GM08714 (cell line): ENCODE results near the gene HIPK1.

ENCODE experiments used
- H3K4me3 ChIP-seq: fragments of 200-500 bp; sonication (Bioruptor generic); 2 replicates; pipeline ENCODE4 v1.5.1; 2014; ENCODE audit warnings: mild to moderate bottlenecking, low read length, inconsistent platforms
- ZNF274 ChIP-seq: IDR thresholded peaks from 2 replicates; pipeline ENCODE4 v1.6.1; 2012; ENCODE audit warnings: mild to moderate bottlenecking, low read depth, low read length

Gene HIPK1

DNA sequence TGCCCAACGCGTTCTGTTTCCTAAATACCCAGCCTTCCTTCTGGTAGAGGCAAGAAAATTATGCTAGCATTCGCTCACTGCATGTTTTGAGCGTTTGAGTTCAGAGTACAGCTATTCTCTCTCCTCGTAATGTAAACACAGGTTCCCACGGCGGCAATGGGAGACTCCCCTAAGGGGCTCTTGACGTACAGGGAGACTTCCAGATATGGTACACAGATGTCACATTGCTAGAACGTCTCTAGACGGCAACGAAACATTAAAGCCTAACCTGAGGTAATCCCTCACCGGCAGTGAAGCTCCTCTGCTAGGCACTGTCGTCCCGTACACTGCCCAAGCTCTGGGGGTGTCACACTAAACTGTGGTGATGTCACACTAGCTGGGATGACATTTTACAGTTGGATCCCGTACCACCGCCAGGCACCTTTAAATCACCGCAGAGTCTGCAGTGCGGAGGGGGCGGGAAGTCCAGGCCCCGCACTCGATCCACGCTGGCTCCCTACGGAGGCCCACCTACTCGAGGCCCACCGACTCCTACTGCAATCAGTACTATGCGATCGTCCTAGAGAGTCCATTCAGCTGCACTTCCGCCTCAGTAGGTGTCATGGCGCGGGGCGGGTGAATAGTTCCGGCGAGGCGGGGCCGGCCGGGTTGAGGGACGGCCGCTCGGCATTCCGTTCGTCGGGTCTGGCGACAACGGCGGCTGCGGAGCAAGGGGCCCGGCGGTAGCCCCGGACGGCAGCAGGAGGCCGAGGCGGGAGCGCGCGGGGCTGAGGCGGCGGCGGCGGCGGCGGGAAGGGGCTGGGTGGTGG lies at the start of gene HIPK1:
Gene HIPK1 (plus strand): TSS at position 384 of the 809 bp plus-strand sequence.
- peak within 1 kb of the TSS; percentile 100 for H3K4me3 ChIP-seq
- no peak for TF ChIP-seq ZNF274

GRCh38 chr1:113879739-113880038 lies 49.4 kb upstream of the HIPK1 start:
- no peak overlapping the region for H3K4me3 ChIP-seq
- TF ChIP-seq ZNF274 = no peak

DNA sequence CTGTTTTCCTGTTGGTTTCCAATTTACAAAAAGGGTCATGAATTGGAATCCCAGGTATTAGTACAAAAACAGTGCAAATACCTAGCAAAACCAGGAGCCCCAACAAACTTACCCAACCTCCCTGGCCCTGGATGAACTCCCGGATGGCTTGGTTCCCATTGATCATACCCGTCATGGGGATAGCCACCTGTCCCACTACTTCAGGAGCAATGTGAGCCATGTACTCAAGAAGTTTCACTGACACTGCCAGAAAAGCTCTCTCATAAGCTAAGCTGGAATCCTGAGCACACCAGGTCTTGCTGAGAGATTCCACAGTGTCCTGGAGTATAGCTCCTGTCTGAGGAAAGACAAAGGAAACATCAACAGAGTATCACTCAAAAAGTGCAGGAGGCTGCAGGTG lies 47.5 kb upstream of the HIPK1 start:
- H3K4me3 ChIP-seq = no peak overlapping the region

GRCh38 chr1:113886417-113887401 lies 42.4 kb upstream of the HIPK1 start:
- no peak overlapping the region for H3K4me3 ChIP-seq
- TF ChIP-seq ZNF274 = no peak

More for the DNA sequence above, 47.5 kb upstream of the HIPK1 start:
- no peak for TF ChIP-seq ZNF274

DNA sequence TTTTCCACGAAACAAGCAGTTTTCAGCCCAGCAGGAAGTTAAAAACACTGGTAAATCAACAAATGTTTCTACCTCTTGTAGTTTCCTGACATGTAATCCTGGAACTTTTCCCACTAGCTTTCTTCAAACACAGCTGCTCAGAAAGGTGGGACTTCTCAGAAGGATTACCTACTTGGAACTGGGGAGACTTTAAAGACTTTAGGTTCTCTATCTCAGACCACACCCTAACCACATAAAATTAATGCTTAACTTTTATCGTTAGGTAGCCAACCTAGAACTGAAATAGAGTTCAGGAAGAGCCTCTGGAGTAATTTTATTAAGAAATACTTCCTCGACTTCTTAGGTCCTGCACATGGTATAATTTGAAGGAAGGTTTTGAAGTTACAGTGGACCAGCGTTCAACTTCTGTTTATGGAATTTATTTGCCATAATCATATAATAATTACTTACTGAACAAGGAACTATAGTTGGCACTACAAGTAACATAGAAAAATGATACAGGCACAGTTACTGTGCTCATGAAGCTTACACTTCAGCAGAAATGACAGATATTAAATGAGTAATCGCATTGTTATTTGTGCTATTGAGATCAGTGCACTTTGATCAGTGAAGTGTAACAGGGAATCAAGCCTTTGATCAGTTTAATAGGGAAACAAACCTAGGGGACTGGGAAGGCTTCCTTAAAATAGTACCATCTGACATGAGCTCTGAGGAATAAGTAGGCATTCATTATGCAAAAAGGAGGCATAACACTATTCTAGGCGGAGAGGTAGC lies 41.5 kb upstream of the HIPK1 start, which contains the start of gene BCL2L15:
Gene BCL2L15 (minus strand): TSS at position 180 of the 774 bp plus-strand sequence. CDS start 206 bp downstream, outside the sequence.
- H3K4me3 ChIP-seq = no peak within 1 kb of the TSS
- TF ChIP-seq ZNF274 = no peak

DNA sequence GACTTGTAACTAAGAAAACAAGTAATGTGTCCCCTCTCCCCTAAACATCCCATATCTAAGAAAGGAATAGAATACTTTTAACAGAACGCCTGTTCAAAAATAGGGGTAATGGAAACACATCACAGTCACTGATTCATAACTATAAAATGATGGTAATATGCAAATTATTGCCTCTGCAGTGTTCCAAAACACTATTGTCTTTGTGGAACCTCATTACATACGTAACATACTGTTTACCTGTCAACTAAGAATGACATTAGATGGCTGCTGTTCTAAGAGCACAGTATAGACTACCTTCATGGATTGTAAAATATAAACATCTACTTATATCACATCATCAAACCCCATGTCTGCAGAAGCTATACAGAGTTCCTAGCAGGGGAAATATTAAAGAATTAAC lies 38.3 kb upstream of the HIPK1 start:
- TF ChIP-seq ZNF274 = no peak
- H3K4me3 ChIP-seq = no peak overlapping the region

DNA sequence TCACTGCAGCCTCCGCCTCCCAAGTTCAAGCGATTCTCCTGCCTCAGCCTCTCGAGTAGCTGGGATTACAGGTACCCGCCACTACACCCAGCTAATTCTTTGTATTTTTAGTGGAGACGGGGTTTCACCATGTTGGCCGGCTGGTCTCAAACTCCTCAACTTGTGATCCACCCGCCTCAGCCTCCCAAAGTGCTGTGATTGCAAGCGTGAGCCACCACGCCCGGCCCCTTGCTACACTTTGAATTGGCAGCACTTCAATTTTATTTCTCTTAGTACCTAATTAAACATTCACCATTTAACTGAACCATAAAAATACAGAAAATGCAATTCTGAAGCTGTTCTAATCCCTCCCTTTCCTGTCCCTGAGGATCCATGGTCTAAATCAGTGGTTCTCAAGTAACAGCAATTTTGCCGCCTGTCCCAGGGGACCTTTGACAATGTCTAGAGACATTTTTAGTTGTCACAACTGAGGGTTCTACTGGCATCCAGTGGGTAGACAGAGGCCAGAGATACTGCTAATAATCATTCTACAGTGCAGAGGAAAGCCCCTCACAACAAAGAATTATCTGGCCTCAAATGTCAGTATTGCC lies 37.4 kb upstream of the HIPK1 start:
- H3K4me3 ChIP-seq = no peak overlapping the region
- TF ChIP-seq ZNF274 = no peak

DNA sequence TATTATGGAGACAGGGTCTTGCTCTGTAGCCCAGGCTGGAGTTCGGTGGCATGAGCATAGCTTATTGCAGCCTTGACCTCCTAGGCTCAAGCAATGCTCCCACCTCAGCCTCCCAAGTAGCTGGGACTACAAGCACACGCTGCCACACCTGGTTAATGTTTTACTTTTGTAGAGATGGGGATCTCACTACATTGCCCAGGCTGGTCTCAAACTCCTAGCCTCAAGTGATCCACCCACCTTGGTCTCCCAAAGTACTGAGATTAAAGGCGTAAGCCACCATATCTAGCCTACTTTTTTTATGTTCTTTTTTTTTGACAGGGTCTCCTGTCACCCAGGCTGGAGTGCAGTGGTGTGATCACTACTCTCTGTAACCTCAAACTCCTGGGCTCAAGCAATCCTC lies 35.9 kb upstream of the HIPK1 start:
- no peak for TF ChIP-seq ZNF274
- no peak overlapping the region for H3K4me3 ChIP-seq

DNA sequence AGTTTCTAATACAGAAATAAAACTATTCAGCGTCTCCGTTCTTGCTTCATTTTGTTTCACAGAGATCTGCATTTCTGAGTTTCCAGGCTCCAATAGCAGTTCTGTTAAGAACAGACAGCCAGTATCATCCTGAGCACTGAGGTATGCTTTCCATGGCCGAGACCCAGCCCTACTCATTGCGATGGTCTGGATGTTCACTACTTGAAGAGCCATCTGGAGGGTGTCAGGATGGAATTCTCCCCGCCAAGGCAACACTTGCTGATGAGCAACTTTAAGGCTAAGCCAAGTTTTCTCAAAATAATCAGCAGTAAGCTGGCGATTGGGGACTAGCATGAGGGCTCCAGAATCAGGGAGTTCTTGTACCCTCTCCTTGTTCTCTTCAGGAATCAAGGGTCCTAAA lies 34.0 kb upstream of the HIPK1 start:
- no peak for TF ChIP-seq ZNF274
- no peak overlapping the region for H3K4me3 ChIP-seq

DNA sequence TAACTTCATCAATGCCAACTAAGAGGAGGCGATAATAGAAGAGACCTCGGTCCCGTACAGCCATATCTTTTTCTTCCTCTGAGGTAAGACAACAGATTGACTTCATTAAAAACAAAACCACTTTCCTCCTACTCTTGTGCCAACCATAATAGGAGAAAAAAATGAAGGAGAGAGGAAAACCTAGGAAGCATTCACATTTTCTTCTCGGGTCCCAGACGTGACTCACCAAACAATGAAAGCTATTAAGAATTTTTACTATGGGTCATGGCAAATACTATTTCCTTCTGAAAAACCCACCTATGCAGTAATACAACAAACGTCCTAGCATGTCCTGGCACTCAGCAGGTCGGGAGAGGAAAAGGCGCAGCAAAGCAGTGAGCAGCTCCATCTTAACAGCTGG lies 33.2 kb upstream of the HIPK1 start:
- TF ChIP-seq ZNF274 = no peak
- no peak overlapping the region for H3K4me3 ChIP-seq

GRCh38 chr1:113898241-113898814 lies 30.8 kb upstream of the HIPK1 start:
- no peak for TF ChIP-seq ZNF274
- H3K4me3 ChIP-seq = no peak overlapping the region

- TF ChIP-seq ZNF274 = no peak
- no peak overlapping the region for H3K4me3 ChIP-seq
Observed at GRCh38 chr1:113899111-113899510, 30.0 kb upstream of the HIPK1 start.

GRCh38 chr1:113901191-113901590 lies 27.9 kb upstream of the HIPK1 start:
- no peak for TF ChIP-seq ZNF274
- H3K4me3 ChIP-seq = no peak overlapping the region
